ENCODE measurements around the gene ASTN2.

DNA sequence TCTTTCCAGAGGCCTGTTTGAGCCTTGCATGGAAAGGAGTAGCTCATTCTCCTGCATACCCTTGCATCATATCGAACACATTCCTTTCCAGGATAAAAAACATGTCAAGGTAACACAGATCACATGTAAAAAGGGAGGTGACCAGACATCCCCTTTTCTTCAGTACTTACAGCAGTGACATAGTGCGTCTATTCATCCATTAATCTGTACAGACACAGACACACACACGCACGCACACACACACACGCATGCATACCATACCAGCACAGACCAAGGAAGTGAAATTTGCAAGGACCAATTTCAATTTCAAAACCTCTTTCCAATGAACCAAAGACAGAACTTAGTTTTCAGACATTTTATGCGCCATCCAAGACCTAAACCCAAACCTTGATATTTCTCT is 1005.2 kb downstream of the ASTN2 start:
- TF ChIP-seq, protein P1, sequence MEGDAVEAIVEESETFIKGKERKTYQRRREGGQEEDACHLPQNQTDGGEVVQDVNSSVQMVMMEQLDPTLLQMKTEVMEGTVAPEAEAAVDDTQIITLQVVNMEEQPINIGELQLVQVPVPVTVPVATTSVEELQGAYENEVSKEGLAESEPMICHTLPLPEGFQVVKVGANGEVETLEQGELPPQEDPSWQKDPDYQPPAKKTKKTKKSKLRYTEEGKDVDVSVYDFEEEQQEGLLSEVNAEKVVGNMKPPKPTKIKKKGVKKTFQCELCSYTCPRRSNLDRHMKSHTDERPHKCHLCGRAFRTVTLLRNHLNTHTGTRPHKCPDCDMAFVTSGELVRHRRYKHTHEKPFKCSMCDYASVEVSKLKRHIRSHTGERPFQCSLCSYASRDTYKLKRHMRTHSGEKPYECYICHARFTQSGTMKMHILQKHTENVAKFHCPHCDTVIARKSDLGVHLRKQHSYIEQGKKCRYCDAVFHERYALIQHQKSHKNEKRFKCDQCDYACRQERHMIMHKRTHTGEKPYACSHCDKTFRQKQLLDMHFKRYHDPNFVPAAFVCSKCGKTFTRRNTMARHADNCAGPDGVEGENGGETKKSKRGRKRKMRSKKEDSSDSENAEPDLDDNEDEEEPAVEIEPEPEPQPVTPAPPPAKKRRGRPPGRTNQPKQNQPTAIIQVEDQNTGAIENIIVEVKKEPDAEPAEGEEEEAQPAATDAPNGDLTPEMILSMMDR (IDR thresholded peaks at IDR 0.05; ENCODE audit: low read depth, low read length, missing input control), result no peak
- no peak for TF ChIP-seq RAD21 (IDR thresholded peaks at IDR 0.05)
- TF ChIP-seq, protein P2, sequence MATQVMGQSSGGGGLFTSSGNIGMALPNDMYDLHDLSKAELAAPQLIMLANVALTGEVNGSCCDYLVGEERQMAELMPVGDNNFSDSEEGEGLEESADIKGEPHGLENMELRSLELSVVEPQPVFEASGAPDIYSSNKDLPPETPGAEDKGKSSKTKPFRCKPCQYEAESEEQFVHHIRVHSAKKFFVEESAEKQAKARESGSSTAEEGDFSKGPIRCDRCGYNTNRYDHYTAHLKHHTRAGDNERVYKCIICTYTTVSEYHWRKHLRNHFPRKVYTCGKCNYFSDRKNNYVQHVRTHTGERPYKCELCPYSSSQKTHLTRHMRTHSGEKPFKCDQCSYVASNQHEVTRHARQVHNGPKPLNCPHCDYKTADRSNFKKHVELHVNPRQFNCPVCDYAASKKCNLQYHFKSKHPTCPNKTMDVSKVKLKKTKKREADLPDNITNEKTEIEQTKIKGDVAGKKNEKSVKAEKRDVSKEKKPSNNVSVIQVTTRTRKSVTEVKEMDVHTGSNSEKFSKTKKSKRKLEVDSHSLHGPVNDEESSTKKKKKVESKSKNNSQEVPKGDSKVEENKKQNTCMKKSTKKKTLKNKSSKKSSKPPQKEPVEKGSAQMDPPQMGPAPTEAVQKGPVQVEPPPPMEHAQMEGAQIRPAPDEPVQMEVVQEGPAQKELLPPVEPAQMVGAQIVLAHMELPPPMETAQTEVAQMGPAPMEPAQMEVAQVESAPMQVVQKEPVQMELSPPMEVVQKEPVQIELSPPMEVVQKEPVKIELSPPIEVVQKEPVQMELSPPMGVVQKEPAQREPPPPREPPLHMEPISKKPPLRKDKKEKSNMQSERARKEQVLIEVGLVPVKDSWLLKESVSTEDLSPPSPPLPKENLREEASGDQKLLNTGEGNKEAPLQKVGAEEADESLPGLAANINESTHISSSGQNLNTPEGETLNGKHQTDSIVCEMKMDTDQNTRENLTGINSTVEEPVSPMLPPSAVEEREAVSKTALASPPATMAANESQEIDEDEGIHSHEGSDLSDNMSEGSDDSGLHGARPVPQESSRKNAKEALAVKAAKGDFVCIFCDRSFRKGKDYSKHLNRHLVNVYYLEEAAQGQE (IDR thresholded peaks at IDR 0.05), result no peak

Measured in liver (tissue), 3 donors.